Fibroblast of the conjunctiva (primary cell): ENCODE measurements around the gene UMAD1.

Experiments used
- DNase-seq: peaks from one replicate; pipeline ENCODE4 v3.0.0-alpha.2; 2010; ENCODE audit warnings: low read depth

The UMAD1 gene

DNA sequence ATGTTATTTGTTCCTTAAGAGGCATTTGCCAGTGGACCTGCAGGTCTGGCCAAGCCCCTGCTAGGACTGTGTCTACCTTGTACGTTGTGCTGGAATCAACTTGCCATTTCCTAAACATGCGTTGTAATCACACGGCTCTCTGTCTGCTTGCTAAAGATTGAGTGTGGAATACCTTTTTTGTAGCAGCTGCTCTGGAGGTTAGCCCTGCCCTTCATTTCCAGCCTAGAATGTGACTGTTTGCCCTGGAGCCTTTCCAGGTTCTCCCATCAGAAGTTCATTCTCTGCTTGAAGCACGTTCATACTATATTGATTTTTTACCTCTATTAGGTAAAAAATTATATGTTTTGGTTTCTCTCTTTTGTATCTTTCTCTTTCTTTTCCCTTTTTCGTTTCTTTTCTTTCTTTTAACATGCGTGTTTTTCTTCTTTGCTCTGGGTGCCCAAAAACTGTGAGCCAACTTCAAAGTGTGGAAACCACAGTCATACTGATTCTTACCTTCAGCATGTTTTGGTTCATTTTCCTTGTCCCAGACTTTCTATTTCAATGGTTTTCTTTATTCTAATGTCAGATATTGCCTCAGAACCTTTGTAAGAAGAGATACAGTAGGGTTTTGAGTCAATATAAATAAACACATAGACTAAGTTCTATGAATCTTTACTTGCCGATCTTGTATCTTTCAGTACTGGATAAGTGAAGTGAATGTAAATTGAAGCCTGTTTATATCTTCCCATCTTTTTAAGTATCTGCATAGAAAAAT is 189.7 kb downstream of the UMAD1 start:
- DNase-seq = no peak

DNA sequence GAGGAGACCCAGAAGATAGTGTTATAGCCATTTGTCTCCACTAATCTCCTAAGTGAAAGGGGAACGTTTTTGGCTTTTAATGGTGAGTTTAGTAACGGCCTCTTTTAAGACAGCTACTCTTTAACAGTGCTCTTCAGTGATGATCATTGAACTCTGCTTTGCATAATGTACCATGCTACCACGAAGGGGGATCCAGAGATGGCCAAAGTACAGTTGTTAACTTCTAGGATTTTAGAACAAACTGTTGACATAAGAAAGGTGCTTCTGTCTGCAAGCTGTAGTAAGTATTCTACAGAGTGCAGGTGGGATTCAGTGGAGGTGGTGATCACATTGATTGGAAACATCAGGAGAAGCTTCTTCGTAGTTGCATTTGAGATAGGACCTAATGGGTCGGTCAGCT is 192.0 kb downstream of the UMAD1 start:
- DNase-seq = no peak

DNA sequence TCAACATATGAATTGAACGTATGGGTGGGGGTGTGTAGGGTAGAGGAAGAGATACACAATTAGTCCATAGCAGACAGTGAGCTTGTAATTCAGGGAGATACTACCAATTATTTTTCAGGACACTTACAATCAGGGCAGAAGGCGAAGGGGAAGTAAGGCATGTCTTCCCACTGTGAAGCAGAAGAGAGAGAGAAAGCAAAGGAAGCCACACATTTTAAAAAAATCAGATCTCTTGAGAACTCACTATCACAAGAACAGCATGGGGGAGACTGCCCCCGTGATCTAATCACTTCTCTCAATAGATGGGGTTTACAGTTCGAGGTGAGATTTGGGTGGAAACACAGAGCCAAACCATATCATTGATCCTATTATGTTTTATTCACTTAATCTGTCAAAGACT is 194.2 kb downstream of the UMAD1 start:
- no peak for DNase-seq

DNA sequence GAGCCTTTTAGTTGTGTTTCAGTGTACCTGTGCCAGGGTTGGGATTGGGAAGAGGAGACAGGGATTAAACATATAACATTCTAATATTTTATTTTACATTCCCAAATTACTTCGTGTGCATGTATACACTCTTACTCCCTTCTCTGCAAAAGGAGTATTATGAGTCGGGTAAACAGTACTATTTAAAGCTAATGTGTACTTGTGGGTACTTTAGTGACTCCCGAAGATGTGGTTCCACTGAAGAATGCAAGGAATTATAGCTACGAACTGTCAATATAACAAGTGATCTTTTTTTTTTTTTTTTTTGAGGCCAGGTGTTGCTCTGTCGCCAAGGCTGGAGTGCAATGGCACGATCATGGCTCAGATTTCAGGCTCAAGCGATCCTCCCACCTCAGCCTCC is 200.5 kb downstream of the UMAD1 start:
- DNase-seq = no peak

DNA sequence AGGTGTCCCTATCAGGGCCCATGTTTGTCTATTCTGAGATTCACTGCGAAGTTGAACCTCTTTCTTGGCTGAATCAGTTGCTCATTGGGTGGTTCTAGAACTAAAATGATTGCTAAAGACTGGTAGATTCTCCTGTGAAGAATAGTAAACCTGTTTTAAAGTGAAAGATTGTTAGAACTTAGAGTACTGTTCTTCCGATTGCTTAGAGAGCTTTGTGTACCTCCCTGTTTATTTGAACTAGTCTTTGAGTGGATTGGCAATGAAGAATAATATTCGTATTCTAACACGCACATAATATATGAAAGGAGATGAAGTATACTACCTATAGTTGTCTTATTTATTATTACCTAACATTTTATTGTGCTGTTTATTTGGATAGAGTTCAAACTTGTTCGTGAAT is 202.7 kb downstream of the UMAD1 start:
- no peak for DNase-seq

DNA sequence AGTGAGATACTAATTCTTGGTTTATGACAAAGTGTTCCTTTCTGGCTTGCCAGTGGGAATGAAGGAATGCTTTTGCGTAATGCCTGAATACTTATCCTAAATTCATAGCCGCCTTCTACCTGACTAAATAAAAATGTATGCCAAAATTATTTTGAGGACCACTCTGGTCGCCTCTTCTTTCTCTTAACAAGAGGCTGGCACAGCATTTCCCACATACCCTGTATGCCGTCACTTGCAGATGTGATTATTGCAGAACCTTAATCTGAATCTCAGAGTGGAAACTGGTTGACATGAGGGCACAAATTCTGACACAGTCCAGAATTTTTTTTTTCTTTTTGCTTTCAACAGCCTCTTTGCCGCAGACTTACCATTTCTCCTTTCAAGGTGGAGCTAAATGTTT is 203.4 kb downstream of the UMAD1 start:
- DNase-seq = no peak

DNA sequence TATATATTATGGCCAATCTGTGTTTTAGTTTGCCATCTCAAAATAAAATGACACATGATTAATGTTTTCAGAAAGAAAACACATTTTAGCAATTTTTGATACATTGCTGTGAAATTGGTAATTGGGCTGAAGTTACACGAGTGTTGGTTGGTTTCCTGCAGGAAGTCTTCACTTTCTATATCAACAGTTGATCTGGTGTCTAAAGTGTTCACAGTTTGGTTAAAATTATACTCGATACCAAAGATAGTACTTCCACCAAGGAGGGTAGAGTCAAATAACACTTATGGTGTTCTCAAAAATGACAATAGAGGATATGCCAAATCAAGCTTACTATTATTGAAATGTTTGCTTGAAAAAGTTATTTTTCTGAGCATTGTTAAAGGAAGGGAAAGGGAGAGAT is 207.7 kb downstream of the UMAD1 start:
- no peak for DNase-seq

DNA sequence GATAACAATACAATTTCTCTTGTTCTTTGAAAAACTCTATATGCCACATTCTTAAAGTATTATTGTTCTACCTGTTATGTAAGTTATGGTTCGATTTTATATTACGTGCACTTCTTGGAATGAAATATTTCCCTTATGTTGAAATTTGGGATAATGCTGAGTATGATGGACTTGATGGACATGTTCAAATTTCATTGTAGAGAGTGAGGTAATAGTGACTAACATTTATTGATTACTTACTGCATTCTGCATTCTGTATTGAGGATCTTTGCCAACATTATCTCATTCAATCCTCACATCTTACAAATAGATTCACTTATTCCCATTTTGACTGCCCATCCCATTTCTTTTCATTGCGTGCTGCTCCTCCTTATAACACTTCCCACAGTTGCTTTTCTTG is 208.3 kb downstream of the UMAD1 start:
- no peak for DNase-seq

DNA sequence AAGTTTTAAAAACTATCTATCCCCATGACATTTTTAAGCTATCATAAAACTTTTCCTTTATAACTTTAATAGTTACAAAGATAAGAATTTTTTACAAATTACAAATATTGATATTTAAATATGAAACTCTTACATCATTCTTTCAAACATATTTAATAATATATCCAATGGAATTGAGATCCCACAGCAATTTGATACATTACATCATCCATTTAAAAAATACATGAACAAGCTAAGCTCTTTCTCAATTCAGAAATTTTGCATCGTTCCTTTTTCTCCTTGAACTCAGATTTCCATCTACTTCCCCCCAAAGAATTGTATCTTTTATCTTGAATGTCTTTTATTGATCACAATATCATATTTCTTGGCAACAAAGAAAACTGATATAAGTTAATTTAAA is 209.6 kb downstream of the UMAD1 start:
- no peak for DNase-seq

DNA sequence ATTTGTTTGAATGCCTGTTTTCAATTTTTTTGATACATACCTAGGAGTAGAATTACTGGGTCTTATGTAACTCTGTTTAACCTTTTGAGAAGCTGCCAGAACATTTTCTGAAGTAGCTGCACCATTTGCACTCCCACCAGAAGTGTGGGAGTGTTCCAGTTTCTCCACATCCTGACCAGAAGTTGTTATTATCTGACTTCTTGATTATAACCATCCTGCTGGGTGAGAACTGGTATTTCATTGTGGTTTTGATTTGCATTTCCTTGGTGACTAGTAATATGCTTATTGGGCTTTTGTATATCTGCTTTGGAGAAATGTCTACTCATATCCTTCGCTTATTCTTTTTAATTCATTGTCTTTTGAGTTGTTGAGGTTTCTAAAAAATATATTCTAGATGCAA is 210.8 kb downstream of the UMAD1 start:
- DNase-seq = no peak

DNA sequence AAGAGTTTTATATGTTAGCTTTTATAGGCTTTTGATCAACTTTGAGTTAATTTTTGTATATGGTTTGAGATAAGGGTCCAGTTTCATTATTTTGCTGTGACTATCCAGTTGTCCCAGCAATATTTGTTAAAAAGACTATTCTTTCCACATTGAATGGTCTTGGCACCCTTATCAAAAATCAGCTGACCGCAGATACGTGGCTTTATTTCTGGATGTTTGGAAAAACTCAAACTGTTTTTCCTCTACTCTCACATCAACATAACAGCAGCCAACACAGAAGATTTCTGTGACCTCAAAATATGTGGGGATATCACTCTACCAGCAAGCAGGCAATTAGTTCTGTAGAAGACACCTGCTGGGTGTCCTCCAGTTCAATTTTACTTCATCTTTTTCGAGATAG is 211.4 kb downstream of the UMAD1 start:
- DNase-seq = no peak

DNA sequence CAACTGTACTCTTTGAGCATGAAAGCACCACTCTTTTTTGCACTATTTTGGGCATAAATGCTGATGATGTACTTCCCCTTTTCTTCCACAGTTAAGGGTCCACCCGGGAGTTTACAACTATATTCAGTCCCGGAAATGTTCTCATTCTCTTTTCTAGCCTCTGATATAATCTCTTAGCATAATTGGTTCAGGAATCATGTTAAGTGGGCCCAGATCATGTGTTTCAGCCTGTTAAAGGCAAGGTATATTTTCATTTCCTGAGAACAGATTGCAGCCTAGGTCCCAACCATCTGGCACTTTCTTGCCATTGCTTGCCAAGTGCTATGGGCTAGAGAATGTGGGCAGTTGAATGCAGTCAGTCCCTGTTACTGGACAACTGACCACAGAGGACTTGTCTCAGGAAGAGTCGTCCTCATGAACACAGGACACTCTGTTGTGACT is 216.6 kb downstream of the UMAD1 start:
- no peak for DNase-seq

DNA sequence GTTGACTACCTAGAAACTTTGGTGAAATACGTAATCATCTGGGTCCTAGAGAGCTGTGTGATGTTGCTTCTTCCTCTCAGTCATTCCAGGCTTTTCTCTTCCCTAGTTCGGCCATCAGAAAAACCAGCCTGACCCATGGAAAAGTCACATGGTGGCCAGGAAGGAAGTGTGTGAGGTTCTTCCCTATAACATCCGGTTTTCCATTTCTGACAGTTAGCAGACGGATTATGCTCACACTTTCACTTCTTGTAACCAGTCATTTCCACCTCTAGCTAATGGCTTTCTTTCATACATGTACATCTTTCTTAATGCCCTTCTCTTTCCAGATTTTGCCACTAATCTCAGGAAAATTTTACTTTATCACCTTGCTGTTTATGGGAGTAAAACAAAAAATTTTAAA is 218.0 kb downstream of the UMAD1 start:
- no peak for DNase-seq

DNA sequence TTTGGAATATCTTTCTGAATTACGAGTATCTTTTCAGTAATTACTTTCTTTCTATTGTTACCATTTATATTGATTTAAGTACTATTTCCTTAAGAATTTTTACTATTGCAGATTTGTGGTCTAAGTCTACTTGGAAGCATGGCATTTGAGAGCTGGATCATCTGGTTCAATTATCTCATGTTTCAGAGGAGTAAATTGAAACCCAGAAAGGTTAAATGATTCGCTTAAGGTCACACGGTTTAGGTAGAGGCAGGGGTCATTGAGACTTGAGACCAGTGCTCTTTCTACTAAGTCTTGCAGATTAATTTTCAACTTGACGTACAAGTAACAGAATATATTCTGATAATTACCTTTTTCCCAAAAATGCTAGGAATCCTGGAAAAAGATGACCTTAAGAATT is 218.9 kb downstream of the UMAD1 start:
- DNase-seq = no peak

DNA sequence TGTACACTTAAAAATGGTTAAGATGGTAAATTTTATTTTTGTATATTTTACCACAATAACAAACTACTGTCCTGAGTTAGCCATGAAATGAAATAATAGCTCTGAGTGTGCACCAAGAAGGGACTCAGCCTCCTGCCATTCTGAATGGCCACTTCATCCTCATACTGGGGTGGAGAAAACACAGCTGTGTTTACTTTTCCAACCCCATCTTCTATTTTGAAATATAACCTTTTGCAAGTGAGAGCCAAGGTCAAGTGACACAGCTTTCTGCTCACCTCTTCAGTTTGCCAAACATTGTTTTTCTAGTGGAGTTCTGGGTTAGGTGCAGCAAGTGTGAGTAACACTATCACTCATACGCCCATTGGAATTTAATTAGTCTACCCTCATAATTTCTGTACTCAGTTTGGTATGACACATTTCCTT is 220.7 kb downstream of the UMAD1 start:
- peak; percentile 29 for DNase-seq

DNA sequence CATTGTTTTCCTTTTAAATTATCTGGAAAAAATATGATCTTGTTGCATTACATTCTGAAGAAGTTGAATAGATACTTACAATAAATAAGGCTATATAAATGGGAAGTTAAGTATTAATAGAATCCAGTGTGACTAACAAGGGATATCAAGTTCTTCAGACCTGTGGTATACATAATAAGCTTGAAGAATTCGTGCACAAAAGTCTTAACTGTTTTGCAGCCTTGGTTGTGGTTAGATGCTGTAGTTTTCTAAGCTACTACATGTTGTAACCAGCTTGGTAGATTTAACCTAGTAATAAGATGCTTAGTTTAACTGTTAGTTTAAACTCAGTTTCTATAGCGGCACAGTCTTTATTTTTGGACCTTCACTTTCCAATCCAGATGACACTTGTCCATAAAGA is 221.8 kb downstream of the UMAD1 start:
- DNase-seq = no peak

DNA sequence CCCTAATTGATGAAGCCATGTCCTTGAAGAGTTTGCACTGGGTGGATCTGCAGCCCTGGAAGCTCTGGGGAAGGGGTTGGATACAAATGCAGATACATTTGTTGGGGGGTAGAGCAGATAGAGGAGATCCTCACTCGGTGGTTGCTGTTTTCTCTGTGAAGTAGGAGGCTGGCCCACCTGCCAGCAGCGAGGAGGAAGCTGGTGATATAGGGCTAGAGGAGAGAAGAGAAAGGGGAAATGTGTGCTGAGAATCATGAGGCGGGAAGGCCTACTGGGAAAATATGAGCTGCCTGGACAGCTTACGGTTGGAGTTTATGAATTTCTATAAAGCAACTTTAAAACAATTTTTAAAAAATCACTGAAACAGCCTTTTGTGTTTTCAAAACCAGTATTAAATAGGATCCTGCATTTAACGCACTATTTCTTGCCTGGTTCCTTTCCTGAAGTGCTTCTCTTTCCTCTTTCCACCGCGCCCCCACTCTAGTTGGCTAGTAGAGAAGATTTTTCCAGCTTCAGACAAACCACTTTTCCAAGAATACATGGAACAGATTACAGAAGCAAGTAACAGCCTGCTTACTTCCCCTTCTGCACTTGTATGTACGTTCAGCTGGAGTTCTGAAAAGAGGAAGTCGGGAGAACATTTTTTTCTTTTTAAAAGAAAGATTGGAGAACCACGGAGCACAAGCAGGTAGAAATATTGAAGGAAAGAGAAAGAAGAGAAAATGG is 227.5 kb downstream of the UMAD1 start:
- no peak for DNase-seq

DNA sequence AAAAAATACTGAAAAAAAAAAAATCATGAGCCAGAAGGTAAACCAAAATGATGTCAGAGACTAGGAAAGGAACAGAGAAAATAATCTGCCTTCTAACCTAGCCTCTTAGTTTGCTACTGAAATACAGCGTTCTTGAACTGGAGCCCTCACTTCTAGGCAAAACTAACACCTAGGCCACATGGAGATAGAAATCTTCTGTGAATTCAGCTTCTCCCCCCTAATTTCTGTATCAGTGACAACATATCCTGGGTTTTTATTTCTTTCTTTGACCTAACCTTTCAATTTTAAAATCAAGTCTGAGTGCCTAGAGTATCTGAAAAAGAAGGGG is 228.0 kb downstream of the UMAD1 start:
- DNase-seq = no peak

DNA sequence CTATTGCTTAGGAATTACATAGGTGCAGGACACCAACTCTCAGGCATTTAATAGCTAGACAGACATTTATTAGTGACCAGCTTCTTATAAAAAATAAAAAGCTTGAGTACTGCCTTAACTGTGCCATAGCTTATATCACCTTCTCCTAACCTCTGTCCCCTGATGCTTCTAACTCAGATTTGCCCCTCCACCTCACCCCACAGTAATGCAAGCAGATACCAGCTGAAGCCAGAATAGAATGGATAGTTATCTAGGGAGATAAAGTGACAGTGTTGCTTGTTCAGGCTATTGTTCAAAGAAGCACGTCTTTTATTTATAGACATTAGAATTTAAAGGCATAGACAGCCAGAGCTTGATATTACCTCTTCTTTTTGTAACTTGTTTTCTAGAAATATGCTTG is 228.5 kb downstream of the UMAD1 start:
- no peak for DNase-seq

DNA sequence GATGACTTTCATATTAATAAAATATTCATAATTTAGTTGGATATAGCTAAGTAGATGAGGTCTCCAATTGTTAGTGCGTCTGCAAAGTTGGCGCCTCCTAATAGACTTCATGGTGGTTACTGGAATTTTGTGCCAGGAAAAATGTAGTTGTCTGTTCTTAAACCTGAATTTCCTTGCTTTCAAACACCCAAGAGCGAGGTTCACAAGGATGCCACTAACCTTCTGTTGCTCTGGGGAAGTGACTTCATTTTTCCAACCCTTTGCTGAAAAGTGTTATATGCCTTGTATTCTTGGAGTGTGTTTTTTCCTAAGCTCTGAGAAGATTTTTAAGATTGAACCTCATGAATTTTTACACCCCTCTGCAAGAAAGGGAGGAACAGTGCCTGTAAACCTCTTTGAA is 229.1 kb downstream of the UMAD1 start:
- no peak for DNase-seq

DNA sequence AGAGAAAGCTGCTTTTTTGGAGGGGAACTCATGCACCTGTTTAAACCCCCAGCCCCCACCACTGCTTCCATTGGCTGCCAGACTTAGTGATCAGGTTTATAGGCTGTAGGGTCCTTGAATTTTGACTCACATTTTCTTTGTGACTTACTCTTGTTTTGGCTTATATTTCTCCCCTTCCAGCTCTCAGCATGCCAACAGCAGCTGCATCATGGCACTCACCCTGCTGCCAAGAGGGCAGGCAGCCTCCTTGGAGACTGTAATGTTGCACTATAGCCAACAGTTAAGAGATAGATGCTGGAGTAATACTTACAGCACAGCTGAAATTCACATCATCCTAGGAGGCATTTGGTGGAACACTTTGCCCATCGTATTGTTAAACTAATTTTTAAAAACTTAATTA is 230.0 kb downstream of the UMAD1 start:
- DNase-seq = no peak

DNA sequence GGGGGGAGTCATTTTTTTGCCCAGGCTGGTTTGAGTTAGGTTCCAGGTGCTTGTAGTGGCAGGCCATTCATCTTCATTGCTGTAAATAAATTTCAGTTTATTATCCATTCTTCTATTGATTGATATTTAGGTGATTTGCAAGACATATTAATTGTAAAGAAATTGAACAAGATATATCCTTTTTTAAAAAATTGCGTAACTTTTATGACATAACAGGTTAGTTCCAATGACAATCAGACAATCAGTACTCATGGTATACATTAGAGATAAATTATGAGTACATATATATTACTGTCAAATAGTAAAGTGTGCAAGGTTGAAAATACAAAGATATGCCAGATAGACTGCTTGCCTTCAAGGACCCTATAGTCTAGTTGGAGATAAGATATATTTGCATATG is 235.9 kb downstream of the UMAD1 start:
- DNase-seq = no peak

DNA sequence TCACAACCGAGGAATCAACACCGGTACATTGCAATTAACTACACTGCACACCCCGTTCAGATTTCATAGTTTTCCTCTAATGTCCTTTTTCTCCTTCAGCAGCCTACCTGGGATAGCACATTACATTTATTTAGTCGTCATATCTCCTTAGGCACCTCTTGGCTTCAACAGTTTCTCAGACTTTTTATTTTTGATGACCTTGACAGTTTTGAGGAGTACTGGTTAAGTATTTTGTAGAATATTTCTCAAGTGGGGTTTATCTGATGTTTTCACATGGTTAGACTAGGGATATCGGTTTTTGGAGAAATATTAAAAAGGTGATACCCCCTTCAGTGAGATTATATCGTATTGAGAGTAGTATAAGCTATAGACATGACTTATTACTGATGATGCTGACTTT is 241.0 kb downstream of the UMAD1 start:
- DNase-seq = no peak

DNA sequence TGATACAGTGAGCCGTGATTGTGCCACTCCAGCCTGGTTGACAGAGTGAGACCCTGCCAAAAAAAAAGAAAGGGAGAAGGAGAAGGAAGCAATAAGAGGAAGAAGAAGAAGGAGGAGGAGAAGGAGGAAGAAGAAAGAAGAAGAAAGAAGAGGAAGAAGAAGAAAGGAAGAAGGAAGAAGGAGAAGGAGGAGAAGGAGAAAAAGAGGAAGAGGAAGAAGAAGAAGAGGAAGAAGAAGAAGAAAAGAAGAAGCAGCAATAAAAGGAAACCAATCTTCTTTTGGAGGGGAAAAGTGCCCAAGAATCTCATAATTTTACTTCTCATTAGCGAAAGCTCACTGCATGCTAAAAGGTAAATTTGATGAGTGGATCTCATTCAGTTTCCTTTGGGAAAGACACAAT is 242.3 kb downstream of the UMAD1 start:
- no peak for DNase-seq
